Activated T-helper 2 cell treated with anti-CD3 and anti-CD28 coated beads, Interferon-gamma antibody, Interleukin-2, Interleukin-4, amounts not matched to agents 10 μg/mL and 5 μg/mL and 100 μg/mL, durations not matched to agents 14 hours and 24 hours and 36 hours (primary cell): Measurements from ENCODE around the gene KAZN. TPM values are rescaled to one million over a fixed set of nuclear protein-coding genes. Genes with fewer than 3 reads are reported as not detected.

Experiments
- DNase-seq: peaks from one replicate; pipeline ENCODE4 v3.0.0; 2021; ENCODE audit warnings: low spot score
- H3K27ac Mint-ChIP-seq: one replicate; pipeline ENCODE4 v1.8.0; 2021; ENCODE audit warnings: mixed read lengths
- H3K27me3 Mint-ChIP-seq: one replicate; pipeline ENCODE4 v1.8.0; 2021; ENCODE audit warnings: low read depth, mixed read lengths
- H3K36me3 Mint-ChIP-seq: one replicate; pipeline ENCODE4 v1.8.0; 2021; ENCODE audit warnings: low read depth, mixed read lengths
- H3K4me1 Mint-ChIP-seq: one replicate; pipeline ENCODE4 v1.8.0; 2021; ENCODE audit warnings: low read depth, mixed read lengths
- H3K4me3 Mint-ChIP-seq: one replicate; pipeline ENCODE4 v1.8.0; 2021; ENCODE audit warnings: low read depth, mild to moderate bottlenecking, moderate library complexity, mixed read lengths
- H3K9me3 Mint-ChIP-seq: one replicate; pipeline ENCODE4 v1.8.0; 2021; ENCODE audit warnings: mixed read lengths
- intact Hi-C: fragments of 100-400 bp; cut with micrococcal nuclease; formaldehyde crosslinking; loops from one replicate; pipeline ENCODE4 v1.15.1; 2023
- total RNA-seq: library from RNA; stranded (reverse); gene quantifications from 2 replicates; pipeline ENCODE4 v1.2.3, GENCODE V29; 2022

Gene KAZN
- total RNA-seq, 1 donor from 2014 or later, result 0.68 TPM

DNA sequence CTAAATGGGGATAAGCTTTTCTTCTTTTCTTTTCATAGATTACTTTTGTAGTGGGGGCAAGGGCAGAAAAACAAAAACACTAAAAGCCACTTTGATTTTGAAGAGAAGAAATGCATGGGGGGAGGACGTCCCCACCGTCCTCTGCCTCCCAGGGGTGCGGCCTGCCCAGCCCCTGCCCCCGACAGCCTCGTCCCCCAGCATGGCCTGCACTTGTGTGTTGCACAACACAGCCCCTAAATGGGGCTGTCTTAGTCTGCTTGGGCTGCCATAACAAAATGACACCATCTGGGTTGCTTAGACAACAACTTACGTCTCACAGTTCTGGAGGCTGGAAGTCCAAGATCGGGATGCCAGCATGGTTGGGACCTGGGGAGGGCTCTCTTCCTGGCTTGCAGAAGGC, 497.8 kb downstream of the KAZN start:
- Mint-ChIP-seq H3K9me3 (no peaks in the 10 kb centered on the region), H3K36me3 (no peaks in the 10 kb centered on the region), H3K27me3 (peaks cover 8% of the 10 kb centered on the region), H3K27ac (no peak overlapping the region), H3K4me3 (no peak overlapping the region), H3K4me1 (peaks cover 4% of the 10 kb centered on the region)
- no peak for DNase-seq
- intact Hi-C loops, result no loop called here

DNA sequence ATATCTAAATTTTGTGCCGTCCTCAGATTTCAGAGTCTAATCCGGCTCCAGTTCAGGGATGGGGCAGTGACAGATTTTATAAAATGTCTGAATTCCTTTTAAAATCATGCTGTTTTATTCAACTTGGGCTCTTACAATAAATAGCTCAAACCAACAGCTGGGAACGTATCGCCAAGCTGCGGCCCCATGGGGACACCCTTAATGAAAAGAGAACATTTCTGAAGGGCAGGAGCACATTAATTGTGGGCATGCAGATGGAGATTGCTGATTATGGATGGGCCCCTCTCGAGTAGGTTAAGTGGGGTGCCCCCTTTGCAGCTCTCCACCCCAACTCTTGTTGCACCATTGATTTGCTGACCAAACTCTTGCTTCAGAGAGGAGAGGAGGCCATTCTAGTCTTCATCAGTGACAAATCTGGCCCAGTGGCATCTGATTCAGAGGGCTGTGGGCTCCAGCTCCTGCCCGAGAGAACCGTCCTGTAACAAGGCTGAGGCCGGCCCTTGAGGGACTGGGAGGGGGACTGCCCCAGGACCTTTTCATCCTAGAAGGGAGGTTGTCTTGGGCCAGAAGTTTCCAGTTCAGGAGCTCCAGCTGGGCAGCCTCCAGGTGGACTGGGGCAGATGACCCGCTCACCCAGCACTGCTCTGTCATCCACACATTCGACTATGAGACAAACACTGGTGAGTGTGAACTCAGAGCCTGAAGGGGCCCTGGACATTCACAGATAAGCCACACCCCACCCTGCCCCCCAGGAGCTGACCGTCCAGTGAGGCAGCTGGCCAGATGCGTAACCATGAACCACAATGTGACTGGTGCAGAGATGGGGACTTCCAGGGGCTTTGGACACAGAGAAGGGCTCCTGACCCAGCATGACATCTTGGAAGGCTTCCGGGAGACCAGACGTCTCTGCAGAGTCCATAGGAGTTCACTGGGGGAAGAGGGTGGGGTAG, 500.0 kb downstream of the KAZN start:
- no peak overlapping the region for H3K27ac Mint-ChIP-seq
- intact Hi-C loops, result no loop called here
- no peak for DNase-seq
- H3K4me1 Mint-ChIP-seq, result peaks cover 4% of the 10 kb centered on the region
- H3K4me3 Mint-ChIP-seq, result no peak overlapping the region
- peaks cover 12% of the 10 kb centered on the region for H3K27me3 Mint-ChIP-seq
- H3K36me3 Mint-ChIP-seq, result no peaks in the 10 kb centered on the region
- no peaks in the 10 kb centered on the region for H3K9me3 Mint-ChIP-seq

DNA sequence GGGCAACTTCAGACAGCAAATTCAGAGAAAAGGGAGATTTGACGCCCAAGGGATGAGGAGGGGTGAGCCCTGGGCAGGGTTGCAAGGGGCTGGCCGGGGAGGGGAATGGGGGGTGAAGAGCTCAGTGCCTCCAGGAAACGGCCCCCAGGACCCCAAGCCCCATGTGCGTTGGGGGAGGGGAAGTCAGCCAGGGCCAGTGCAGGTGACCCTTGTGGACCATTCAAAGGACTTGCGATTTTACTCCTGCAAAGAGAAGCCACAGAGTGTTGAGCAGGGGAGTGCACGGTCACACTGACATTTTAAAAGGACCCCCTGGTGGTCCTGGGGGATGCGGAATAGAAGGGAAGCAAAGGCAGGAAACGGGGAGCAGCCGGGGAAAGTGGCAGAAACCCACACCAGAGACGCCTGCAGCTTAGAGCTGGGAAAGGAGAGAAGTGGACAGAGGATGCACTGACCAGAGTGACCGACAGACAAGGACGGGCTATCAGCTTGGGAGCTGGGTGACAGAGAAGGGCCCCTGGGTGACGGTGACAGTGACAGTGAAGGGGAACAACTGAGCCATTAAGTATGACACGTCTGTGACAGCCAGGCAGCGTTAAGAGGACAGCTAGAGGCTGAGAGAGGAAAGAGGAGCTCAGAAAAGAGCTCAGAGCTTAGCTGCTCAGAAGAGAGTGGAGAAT, 501.1 kb downstream of the KAZN start:
- DNase-seq, result no peak
- H3K36me3 Mint-ChIP-seq, result no peaks in the 10 kb centered on the region
- H3K4me1 Mint-ChIP-seq, result peaks cover 4% of the 10 kb centered on the region
- no peak overlapping the region for H3K27ac Mint-ChIP-seq
- intact Hi-C loops, result no loop called here
- H3K4me3 Mint-ChIP-seq, result no peak overlapping the region
- peaks cover 12% of the 10 kb centered on the region for H3K27me3 Mint-ChIP-seq
- no peaks in the 10 kb centered on the region for H3K9me3 Mint-ChIP-seq

DNA sequence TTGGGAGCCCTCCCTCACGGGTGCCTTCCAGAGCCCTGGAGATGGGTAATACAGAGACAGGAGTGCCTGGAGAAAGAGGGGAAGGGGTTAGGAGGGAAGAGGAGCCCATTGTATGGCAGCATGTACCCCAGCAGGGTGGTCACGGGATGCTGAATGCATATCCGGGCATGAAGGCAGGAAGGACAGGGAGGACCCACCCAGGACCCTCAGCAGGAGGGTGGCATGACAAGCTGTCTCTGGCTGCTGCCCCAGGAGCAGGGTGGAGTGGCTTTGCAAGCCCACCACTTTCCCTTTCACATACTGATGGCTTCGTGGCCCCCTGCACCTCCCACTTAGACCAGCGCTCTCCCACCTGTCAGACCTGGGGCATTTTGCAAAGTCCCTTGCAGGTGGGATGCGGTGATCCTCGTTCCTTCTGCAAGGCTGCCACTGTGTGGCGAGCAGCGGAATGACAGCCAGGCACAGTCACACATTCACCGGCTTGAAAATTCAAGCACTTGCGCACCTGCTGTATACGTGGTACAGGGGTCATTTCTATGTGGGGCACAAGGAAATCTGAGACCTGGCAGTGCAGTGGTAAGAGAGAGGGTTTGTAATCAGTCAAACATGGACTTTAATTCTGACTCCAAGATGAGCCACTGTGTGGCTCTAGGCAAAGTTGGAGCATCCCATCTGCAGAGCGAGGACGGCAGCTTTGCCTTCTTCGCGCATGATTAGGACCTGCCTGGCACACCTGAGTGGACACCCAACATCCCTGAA, 501.8 kb downstream of the KAZN start:
- Mint-ChIP-seq H3K27ac (no peak overlapping the region), H3K4me3 (no peak overlapping the region), H3K9me3 (no peaks in the 10 kb centered on the region), H3K36me3 (no peaks in the 10 kb centered on the region), H3K27me3 (peaks cover 14% of the 10 kb centered on the region), H3K4me1 (peaks cover 4% of the 10 kb centered on the region)
- intact Hi-C loops, result no loop called here
- DNase-seq, result peak; percentile 37

DNA sequence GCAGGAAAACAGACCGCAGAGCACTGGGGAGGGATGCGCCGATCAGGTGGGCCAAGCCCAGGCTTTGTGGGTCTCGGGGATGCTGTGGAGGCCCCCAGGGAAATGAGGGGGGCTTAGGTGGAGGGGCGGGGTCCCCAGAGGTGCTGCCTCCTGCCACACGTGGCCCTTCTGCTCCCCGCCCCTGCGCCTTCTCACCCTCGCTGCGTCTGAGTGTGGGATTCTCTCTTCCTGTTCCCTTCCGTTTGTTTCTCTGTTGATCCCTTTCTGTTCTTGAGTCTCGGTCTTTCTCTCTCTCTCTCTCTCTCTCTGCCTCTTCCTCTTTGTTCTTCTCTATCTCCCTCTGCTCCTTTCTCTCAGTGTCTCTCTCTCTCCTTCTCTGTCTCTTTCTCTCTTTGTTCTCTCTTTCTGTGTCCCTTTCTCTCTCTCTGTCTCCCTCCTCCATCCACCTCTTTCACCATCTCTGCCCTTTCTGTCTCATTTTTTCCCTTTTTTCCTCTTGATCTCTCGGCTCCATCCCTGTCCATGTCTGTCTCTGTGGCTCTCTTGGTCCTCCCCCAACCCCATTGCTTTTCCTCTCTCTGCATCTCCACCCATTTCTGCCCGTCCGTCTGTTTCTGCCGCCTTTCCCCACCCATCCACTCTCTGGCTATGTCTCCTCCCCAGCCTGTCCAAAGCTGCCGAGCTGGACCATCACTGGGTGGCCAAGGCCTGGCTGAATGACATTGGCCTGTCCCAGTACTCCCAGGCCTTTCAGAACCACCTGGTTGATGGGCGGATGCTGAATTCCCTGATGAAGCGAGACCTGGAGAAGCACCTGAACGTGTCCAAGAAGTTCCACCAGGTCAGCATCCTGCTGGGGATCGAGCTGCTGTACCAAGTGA, 502.6 kb downstream of the KAZN start:
- Mint-ChIP-seq H3K4me3 (no peak overlapping the region), H3K4me1 (peaks cover 4% of the 10 kb centered on the region), H3K27ac (no peak overlapping the region), H3K36me3 (no peaks in the 10 kb centered on the region), H3K27me3 (peaks cover 14% of the 10 kb centered on the region), H3K9me3 (no peaks in the 10 kb centered on the region)
- no peak for DNase-seq
- intact Hi-C loops, result no loop called here

DNA sequence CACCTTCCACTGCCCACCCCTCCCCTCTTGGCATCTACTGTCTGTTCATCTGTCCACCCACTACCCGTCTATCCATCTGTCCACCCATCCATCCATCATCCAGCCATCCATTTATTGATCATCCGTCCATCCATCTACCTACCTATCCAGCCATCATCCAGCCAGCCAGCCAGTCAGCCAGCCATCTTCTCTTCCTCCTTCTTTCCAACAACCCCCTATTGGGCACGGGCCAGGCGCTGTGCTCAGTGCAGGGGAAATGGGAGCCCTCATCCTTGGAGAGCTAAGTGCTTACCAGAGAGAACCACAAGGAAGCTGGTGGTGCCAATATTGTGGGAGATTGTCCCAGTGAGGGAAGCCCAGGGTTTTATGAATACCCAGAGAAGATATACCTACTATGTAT, 503.3 kb downstream of the KAZN start:
- H3K9me3 Mint-ChIP-seq, result no peaks in the 10 kb centered on the region
- no peak overlapping the region for H3K4me3 Mint-ChIP-seq
- intact Hi-C loops, result no loop called here
- peaks cover 17% of the 10 kb centered on the region for H3K27me3 Mint-ChIP-seq
- no peaks in the 10 kb centered on the region for H3K36me3 Mint-ChIP-seq
- H3K27ac Mint-ChIP-seq, result no peak overlapping the region
- peaks cover 4% of the 10 kb centered on the region for H3K4me1 Mint-ChIP-seq
- DNase-seq, result no peak

DNA sequence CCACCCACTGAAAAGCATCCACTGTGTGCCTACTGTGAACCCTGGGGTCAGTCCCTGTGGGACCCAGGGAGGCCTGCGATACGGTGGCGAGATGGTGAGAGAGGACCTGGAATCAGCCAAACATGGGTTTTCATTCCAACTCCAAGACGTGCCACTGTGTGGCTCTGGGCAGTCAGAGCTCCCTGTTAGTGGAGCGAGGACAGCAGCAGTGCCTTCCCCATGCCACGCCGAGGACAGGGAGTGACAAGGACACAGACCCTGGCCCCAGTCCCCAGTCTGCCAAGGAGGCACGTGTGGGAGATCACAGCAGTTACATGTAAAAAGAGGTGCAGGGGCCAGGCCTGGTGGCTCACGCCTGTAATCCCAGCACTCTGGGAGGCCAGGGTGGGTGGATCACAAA, 504.2 kb downstream of the KAZN start:
- H3K4me3 Mint-ChIP-seq, result no peak overlapping the region
- H3K9me3 Mint-ChIP-seq, result no peaks in the 10 kb centered on the region
- intact Hi-C loops, result no loop called here
- no peak for DNase-seq
- no peak overlapping the region for H3K27ac Mint-ChIP-seq
- H3K4me1 Mint-ChIP-seq, result peaks cover 4% of the 10 kb centered on the region
- no peaks in the 10 kb centered on the region for H3K36me3 Mint-ChIP-seq
- peaks cover 17% of the 10 kb centered on the region for H3K27me3 Mint-ChIP-seq

DNA sequence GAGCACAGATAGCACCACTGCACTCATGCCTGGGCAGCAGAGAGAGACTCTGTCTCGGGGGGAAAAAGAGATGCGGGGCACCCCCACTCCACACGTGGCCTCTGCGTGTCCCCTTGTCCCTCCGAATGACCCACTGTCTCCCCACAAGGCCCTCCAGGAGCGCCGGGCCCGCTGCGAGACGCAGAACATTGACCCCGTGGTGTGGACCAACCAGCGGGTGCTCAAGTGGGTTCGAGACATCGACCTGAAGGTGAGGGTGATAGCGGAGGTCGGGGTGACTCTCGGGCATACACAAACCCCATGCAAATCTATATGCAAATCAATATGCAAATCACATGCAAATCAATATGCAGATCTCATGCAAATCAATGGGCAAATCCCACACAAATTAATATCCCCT, 504.7 kb downstream of the KAZN start:
- peaks cover 4% of the 10 kb centered on the region for H3K4me1 Mint-ChIP-seq
- H3K27ac Mint-ChIP-seq, result no peak overlapping the region
- no peaks in the 10 kb centered on the region for H3K9me3 Mint-ChIP-seq
- no peak overlapping the region for H3K4me3 Mint-ChIP-seq
- no peaks in the 10 kb centered on the region for H3K36me3 Mint-ChIP-seq
- no peak for DNase-seq
- peaks cover 17% of the 10 kb centered on the region for H3K27me3 Mint-ChIP-seq
- intact Hi-C loops, result no loop called here

DNA sequence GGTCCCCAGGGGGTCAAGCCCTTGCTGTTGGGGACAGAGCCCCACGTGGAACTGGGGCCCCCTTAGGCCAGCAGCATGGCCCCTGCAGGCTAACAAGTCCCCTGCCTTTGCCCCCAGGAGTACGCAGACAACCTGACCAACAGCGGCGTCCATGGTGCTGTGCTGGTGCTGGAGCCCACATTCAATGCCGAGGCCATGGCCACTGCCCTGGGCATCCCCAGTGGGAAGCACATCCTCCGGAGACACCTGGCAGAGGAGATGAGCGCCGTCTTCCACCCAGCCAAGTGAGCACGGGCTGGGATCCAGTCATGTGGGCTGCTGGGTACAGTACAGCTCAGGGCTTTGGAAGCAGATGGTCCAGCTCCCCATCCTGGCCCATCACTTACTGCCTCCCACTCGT, 505.4 kb downstream of the KAZN start:
- Mint-ChIP-seq H3K36me3 (no peaks in the 10 kb centered on the region), H3K27me3 (peaks cover 17% of the 10 kb centered on the region), H3K4me3 (no peak overlapping the region), H3K9me3 (no peaks in the 10 kb centered on the region), H3K27ac (no peak overlapping the region), H3K4me1 (peaks cover 4% of the 10 kb centered on the region)
- intact Hi-C loops, result no loop called here
- DNase-seq, result no peak

DNA sequence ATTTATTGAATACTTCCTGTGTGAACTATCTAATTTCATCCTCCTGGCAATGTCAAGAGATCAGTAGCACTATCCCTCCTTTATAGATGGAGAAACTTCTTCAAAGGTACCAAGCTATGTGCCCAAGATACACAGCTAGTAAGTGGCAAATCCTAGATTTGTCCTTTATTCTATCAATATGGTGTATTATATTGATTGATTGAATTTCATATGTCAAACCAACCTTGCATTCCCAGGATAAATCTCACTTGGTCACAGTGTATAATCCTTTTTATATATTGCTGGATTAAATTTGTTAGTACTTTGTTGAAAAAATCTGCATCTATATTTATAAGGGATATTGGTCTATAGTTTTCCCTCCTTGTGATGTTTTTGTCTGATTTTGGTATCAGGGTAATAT, 506.3 kb downstream of the KAZN start:
- intact Hi-C loops, result no loop called here
- Mint-ChIP-seq H3K36me3 (no peaks in the 10 kb centered on the region), H3K9me3 (no peaks in the 10 kb centered on the region), H3K27ac (no peak overlapping the region), H3K4me1 (peaks cover 4% of the 10 kb centered on the region), H3K27me3 (peaks cover 17% of the 10 kb centered on the region), H3K4me3 (no peak overlapping the region)
- no peak for DNase-seq

DNA sequence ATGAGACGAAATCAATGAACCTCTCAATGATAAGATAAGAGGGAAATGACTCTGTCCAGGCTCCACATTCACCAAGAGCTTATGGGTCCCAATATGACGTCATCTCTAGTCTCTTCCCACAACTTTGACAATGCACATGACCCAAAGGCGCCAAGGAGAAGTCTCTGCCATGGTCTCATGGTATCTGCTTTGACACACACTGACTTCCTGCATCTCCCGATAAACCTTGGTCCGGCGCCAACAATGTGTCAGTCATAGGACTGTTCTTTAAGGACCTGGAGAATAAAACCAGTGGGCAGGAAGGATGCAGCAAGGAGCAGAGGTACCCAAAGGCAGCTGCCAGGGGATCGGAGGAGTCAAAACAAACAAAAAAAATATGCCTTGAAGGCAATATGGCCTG, 508.1 kb downstream of the KAZN start:
- H3K27me3 Mint-ChIP-seq, result peaks cover 9% of the 10 kb centered on the region
- H3K36me3 Mint-ChIP-seq, result no peaks in the 10 kb centered on the region
- DNase-seq, result no peak

DNA sequence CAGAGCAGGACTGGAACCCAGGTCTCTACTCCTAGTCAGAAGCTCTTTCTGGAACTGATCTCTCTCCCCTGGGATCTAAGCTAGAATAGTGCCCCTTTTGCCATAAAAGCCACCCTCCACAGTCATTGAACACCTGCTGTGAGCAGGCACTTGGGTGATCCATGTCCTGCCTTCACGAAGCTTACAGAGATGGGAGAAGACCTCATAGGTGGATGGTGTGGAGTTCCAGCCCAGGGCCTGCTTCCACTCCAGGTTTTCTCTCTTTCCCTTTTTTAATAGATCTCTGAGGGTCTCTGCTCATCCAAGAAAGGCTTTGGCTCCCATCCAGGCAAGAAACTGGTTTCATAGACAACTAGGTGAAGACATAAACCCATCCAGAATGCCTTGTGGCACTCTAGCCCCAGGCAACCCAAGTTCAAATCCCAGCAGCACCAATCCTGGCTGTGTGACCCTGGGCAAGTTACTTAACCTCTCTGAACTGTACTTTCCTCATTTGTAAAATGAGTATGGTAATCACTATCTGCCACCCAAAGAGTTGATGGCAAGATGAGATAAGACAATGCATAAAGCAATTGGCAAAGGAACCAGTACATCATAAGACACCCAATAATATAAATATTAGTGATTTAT, 508.7 kb downstream of the KAZN start:
- peaks cover 6% of the 10 kb centered on the region for H3K27me3 Mint-ChIP-seq
- H3K9me3 Mint-ChIP-seq, result no peaks in the 10 kb centered on the region
- no peaks in the 10 kb centered on the region for H3K36me3 Mint-ChIP-seq
- intact Hi-C loops, result no loop called here
- H3K4me3 Mint-ChIP-seq, result no peak overlapping the region
- DNase-seq, result no peak
- no peak overlapping the region for H3K27ac Mint-ChIP-seq
- H3K4me1 Mint-ChIP-seq, result peaks cover 3% of the 10 kb centered on the region

More for the DNA sequence above, 508.1 kb downstream of the KAZN start:
- intact Hi-C loops, result no loop called here
- H3K27ac Mint-ChIP-seq, result no peak overlapping the region
- H3K9me3 Mint-ChIP-seq, result no peaks in the 10 kb centered on the region
- H3K4me3 Mint-ChIP-seq, result no peak overlapping the region
- no peaks in the 10 kb centered on the region for H3K4me1 Mint-ChIP-seq
